ENCODE results near the gene ZSCAN31. TPM values are rescaled to one million over a fixed set of nuclear protein-coding genes. Genes with fewer than 3 reads are reported as not detected.
"Not testable (repeated sequence)": the region's sequence is repeated elsewhere in the genome, so short reads cannot be mapped to it uniquely, and the experiment has no call there.

ZSCAN31 gene
- total and polyA plus RNA-seq, 4 donors, result 4.4 to 10.9 (median 7.9) TPM

DNA sequence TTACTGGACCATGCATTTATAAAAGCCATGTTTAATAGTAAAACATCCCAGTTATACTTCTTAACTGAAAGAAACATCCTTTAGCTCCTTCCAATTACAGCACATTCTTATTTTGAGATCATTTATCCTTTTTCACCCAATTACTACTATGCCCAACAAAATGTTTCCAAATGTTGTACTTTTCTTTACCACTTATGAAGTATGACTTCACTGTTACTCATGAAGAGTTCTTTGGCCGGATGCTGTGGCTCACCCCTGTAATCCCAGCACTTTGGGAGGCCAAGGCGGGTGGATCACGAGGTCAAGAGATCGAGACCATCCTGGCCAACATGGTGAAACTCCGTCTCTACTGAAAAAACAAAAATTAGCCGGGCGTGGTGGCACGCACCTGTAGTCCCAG is 18.1 kb downstream of the ZSCAN31 start:
- WGBS, 2 donors, result 95 to 96% methylated on average over 8 of the region's 8 CpGs
- H3K4me3 ChIP-seq (ENCODE audit: low read length in 2 of 2); intact Hi-C loops (cut with DNase I); H3K27me3 ChIP-seq (ENCODE audit: control insufficient read depth in 1 of 2, insufficient read depth in 2 of 2, low read length in 1 of 2); H3K4me1 ChIP-seq (ENCODE audit: control insufficient read depth in 1 of 2, insufficient read depth in 2 of 2, low read length in 2 of 2); DNase-seq; H3K27ac ChIP-seq (ENCODE audit: low read depth in 1 of 2, low read length in 2 of 2); H3K9me3 ChIP-seq (ENCODE audit: control insufficient read depth, low read length); ATAC-seq (ENCODE audit: low FRiP score); H3K36me3 ChIP-seq (ENCODE audit: control insufficient read depth in 1 of 2, insufficient read depth in 2 of 2, low read length in 1 of 2): not testable (repeated sequence)

DNA sequence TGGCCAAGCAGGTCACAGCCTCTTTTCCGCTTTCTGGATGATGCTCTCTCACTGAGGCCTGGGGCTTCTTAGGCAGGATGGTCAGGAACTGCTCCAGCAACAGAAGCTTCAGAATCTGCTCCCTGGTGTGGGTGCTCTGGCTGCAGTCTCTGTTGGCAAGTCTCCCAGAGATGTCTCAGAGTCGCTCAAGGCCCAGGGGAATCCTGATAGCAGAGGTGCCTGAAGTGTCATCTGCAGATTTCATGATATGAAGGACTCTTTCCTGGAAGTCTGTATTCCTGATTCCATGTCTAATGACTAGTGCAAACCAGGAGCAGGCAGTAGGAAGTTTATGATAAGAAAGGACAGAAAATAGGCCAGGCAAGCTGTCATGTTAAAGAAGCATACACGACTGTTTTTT is 20.3 kb downstream of the ZSCAN31 start:
- Histone ChIP-seq H3K27ac (ENCODE audit: low read depth in 1 of 2, low read length in 2 of 2) (no peak overlapping the region), H3K36me3 (ENCODE audit: control insufficient read depth in 1 of 2, insufficient read depth in 2 of 2, low read length in 1 of 2) (peaks cover 0 to 2% of the 10 kb centered on the region in 2 donors), H3K4me3 (ENCODE audit: low read length in 2 of 2) (no peak overlapping the region), H3K9me3 (ENCODE audit: control insufficient read depth, low read length) (peaks cover 4% of the 10 kb centered on the region), H3K27me3 (ENCODE audit: control insufficient read depth in 1 of 2, insufficient read depth in 2 of 2, low read length in 1 of 2) (no peaks in the 10 kb centered on the region), H3K4me1 (ENCODE audit: control insufficient read depth in 1 of 2, insufficient read depth in 2 of 2, low read length in 2 of 2) (no peaks in the 10 kb centered on the region)
- ATAC-seq (ENCODE audit: low FRiP score) (no peak), DNase-seq (no peak)
- intact Hi-C loops (cut with DNase I), result no loop called here
- 77 to 78% methylated on average over 3 of the region's 3 CpGs for WGBS, 2 donors

GRCh38 chr6:28312939-28313338 is 23.0 kb downstream of the ZSCAN31 start:
- intact Hi-C loops (cut with DNase I), result no loop called here
- H3K27me3 ChIP-seq (ENCODE audit: control insufficient read depth in 1 of 2, insufficient read depth in 2 of 2, low read length in 1 of 2), result no peaks in the 10 kb centered on the region
- DNase-seq (no peak), ATAC-seq (ENCODE audit: low FRiP score) (no peak)
- H3K36me3 ChIP-seq (ENCODE audit: control insufficient read depth in 1 of 2, insufficient read depth in 2 of 2, low read length in 1 of 2), result peaks cover 0 to 2% of the 10 kb centered on the region in 2 donors
- peaks cover 2% of the 10 kb centered on the region for H3K9me3 ChIP-seq (ENCODE audit: control insufficient read depth, low read length)
- no peak overlapping the region for H3K27ac ChIP-seq (ENCODE audit: low read depth in 1 of 2, low read length in 2 of 2)
- 85 to 90% methylated on average over 23 of the region's 23 CpGs for WGBS, 2 donors
- H3K4me3 ChIP-seq (ENCODE audit: low read length in 2 of 2), result no peak overlapping the region
- H3K4me1 ChIP-seq (ENCODE audit: control insufficient read depth in 1 of 2, insufficient read depth in 2 of 2, low read length in 2 of 2), result no peaks in the 10 kb centered on the region

- Histone ChIP-seq H3K36me3 (ENCODE audit: control insufficient read depth in 1 of 2, insufficient read depth in 2 of 2, low read length in 1 of 2) (peaks cover 0 to 2% of the 10 kb centered on the region in 2 donors), H3K27me3 (ENCODE audit: control insufficient read depth in 1 of 2, insufficient read depth in 2 of 2, low read length in 1 of 2) (no peaks in the 10 kb centered on the region), H3K4me1 (ENCODE audit: control insufficient read depth in 1 of 2, insufficient read depth in 2 of 2, low read length in 2 of 2) (no peaks in the 10 kb centered on the region), H3K27ac (ENCODE audit: low read depth in 1 of 2, low read length in 2 of 2) (no peak overlapping the region), H3K4me3 (ENCODE audit: low read length in 2 of 2) (no peak overlapping the region), H3K9me3 (ENCODE audit: control insufficient read depth, low read length) (peaks cover 2% of the 10 kb centered on the region)
- ATAC-seq (ENCODE audit: low FRiP score) (no peak), DNase-seq (no peak)
- WGBS, 2 donors, result 84 to 85% methylated on average over 9 of the region's 9 CpGs
- intact Hi-C loops (cut with DNase I), result no loop called here
Measured at GRCh38 chr6:28311139-28311823, 24.7 kb downstream of the ZSCAN31 start.

GRCh38 chr6:28306363-28306762 is 29.6 kb downstream of the ZSCAN31 start:
- ATAC-seq (ENCODE audit: low FRiP score); DNase-seq; H3K36me3 ChIP-seq (ENCODE audit: control insufficient read depth in 1 of 2, insufficient read depth in 2 of 2, low read length in 1 of 2); H3K4me3 ChIP-seq (ENCODE audit: low read length in 2 of 2); H3K27me3 ChIP-seq (ENCODE audit: control insufficient read depth in 1 of 2, insufficient read depth in 2 of 2, low read length in 1 of 2); H3K27ac ChIP-seq (ENCODE audit: low read depth in 1 of 2, low read length in 2 of 2); H3K4me1 ChIP-seq (ENCODE audit: control insufficient read depth in 1 of 2, insufficient read depth in 2 of 2, low read length in 2 of 2); intact Hi-C loops (cut with DNase I); H3K9me3 ChIP-seq (ENCODE audit: control insufficient read depth, low read length): not testable (repeated sequence)

DNA sequence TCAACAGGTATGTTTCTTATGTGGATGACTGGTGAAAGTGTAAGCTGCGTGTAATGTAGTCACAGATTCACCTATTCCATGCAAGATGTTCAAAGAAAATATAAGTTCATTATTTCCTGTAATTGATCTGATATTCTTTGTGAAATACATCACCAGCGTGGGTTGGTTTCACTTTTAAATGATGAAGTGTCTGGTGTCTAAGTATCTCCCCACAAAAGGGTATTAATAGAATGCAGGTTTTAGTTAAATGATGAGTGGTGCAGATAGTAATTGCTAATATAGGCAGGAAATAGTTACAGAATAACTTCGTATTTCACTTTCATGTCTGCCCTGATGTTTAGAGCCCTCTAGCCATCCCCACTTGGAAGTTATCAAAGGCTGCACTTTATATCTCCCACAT is 32.4 kb downstream of the ZSCAN31 start:
- no peak overlapping the region for H3K4me3 ChIP-seq (ENCODE audit: low read length in 2 of 2)
- no peaks in the 10 kb centered on the region for H3K27me3 ChIP-seq (ENCODE audit: control insufficient read depth in 1 of 2, insufficient read depth in 2 of 2, low read length in 1 of 2)
- no peaks in the 10 kb centered on the region for H3K9me3 ChIP-seq (ENCODE audit: control insufficient read depth, low read length)
- H3K4me1 ChIP-seq (ENCODE audit: control insufficient read depth in 1 of 2, insufficient read depth in 2 of 2, low read length in 2 of 2), result no peaks in the 10 kb centered on the region
- 93 to 96% methylated on average over 3 of the region's 3 CpGs for WGBS, 2 donors
- no peak overlapping the region for H3K27ac ChIP-seq (ENCODE audit: low read depth in 1 of 2, low read length in 2 of 2)
- intact Hi-C loops (cut with DNase I), result no loop called here
- peaks cover 1 to 4% of the 10 kb centered on the region in 2 donors for H3K36me3 ChIP-seq (ENCODE audit: control insufficient read depth in 1 of 2, insufficient read depth in 2 of 2, low read length in 1 of 2)
- no peak for ATAC-seq (ENCODE audit: low FRiP score)
- DNase-seq, result no peak

GRCh38 chr6:28296520-28297060 is 39.4 kb downstream of the ZSCAN31 start:
- Histone ChIP-seq H3K27me3 (ENCODE audit: control insufficient read depth in 1 of 2, insufficient read depth in 2 of 2, low read length in 1 of 2) (no peaks in the 10 kb centered on the region), H3K36me3 (ENCODE audit: control insufficient read depth in 1 of 2, insufficient read depth in 2 of 2, low read length in 1 of 2) (peaks cover 0 to 14% of the 10 kb centered on the region in 2 donors), H3K4me1 (ENCODE audit: control insufficient read depth in 1 of 2, insufficient read depth in 2 of 2, low read length in 2 of 2) (no peaks in the 10 kb centered on the region), H3K27ac (ENCODE audit: low read depth in 1 of 2, low read length in 2 of 2) (no peak overlapping the region), H3K4me3 (ENCODE audit: low read length in 2 of 2) (no peak overlapping the region), H3K9me3 (ENCODE audit: control insufficient read depth, low read length) (no peaks in the 10 kb centered on the region)
- WGBS, 2 donors, result 84 to 93% methylated on average over 7 of the region's 7 CpGs
- DNase-seq (no peak), ATAC-seq (ENCODE audit: low FRiP score) (no peak)
- intact Hi-C loops (cut with DNase I), result no loop called here

GRCh38 chr6:28295326-28295725 is 40.6 kb downstream of the ZSCAN31 start:
- intact Hi-C loops (cut with DNase I), result no loop called here
- H3K4me3 ChIP-seq (ENCODE audit: low read length in 2 of 2), result no peak overlapping the region
- ATAC-seq (ENCODE audit: low FRiP score) (no peak), DNase-seq (no peak)
- WGBS, 2 donors, result 93 to 95% methylated on average over 5 of the region's 5 CpGs
- peaks cover 0 to 14% of the 10 kb centered on the region in 2 donors for H3K36me3 ChIP-seq (ENCODE audit: control insufficient read depth in 1 of 2, insufficient read depth in 2 of 2, low read length in 1 of 2)
- H3K27ac ChIP-seq (ENCODE audit: low read depth in 1 of 2, low read length in 2 of 2), result no peak overlapping the region
- no peaks in the 10 kb centered on the region for H3K27me3 ChIP-seq (ENCODE audit: control insufficient read depth in 1 of 2, insufficient read depth in 2 of 2, low read length in 1 of 2)
- no peaks in the 10 kb centered on the region for H3K9me3 ChIP-seq (ENCODE audit: control insufficient read depth, low read length)
- no peaks in the 10 kb centered on the region for H3K4me1 ChIP-seq (ENCODE audit: control insufficient read depth in 1 of 2, insufficient read depth in 2 of 2, low read length in 2 of 2)

DNA sequence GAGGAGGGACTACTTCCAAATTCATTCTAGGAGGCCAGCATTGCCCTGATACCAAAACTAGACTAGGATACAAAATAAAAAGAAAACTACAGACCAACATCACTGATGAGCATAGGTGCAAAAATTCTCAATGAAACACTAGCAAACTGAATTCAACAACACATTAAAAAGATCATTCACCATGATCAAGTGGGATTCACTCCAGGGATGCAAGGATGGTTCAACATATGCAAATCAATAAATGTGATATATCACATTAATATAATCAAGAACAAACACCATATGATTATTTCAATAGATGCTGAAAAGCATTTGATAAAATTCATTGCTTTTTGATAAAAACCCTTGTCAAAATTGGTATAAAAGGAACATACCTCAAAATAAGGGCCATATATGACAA is 44.4 kb downstream of the ZSCAN31 start:
- H3K27ac ChIP-seq (ENCODE audit: low read depth in 1 of 2, low read length in 2 of 2), result no peak overlapping the region
- H3K27me3 ChIP-seq (ENCODE audit: control insufficient read depth in 1 of 2, insufficient read depth in 2 of 2, low read length in 1 of 2), result no peaks in the 10 kb centered on the region
- no peak for ATAC-seq (ENCODE audit: low FRiP score)
- no peak overlapping the region for H3K4me3 ChIP-seq (ENCODE audit: low read length in 2 of 2)
- no peaks in the 10 kb centered on the region for H3K9me3 ChIP-seq (ENCODE audit: control insufficient read depth, low read length)
- H3K36me3 ChIP-seq (ENCODE audit: control insufficient read depth in 1 of 2, insufficient read depth in 2 of 2, low read length in 1 of 2), result peaks cover 3 to 4% of the 10 kb centered on the region in 2 donors
- DNase-seq, result no peak
- H3K4me1 ChIP-seq (ENCODE audit: control insufficient read depth in 1 of 2, insufficient read depth in 2 of 2, low read length in 2 of 2), result no peaks in the 10 kb centered on the region
- intact Hi-C loops (cut with DNase I), result no loop called here

Measured in aorta (tissue), 5 donors.